Measurements from ENCODE around the gene ARID5B.

The ARID5B gene

DNA sequence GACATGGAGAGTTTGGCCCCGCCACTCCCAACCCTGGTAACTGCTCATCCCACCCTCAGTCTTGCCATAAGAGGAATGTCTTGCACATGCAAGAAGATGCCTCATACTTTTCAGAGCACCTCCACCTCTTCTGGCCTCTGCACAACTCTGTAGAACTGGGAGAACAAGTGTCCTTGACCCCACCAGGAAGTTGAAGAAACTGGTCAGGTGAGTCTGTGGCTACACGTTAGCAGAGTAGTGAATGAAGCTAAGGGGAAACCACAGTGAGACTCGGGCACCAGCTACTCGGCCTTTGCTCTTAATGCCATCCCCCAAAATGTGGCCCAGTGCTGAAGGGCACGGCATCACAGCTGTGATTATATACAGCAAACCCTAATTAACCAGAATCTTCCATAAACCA, 110.1 kb downstream of the ARID5B start:
- no peak overlapping the region for H3K4me3 ChIP-seq (ENCODE audit: low read depth, low read length)
- POLR2A ChIA-PET = no interaction called here
- no peak for DNase-seq (ENCODE audit: low read depth, low spot score)
- CTCF ChIA-PET = interaction anchor here (0.6 kb wide), 1 partner anchor 27 kb away, joined by 3 read pairs; no protein-coding TSS in a partner anchor
- TF ChIP-seq, protein P1, sequence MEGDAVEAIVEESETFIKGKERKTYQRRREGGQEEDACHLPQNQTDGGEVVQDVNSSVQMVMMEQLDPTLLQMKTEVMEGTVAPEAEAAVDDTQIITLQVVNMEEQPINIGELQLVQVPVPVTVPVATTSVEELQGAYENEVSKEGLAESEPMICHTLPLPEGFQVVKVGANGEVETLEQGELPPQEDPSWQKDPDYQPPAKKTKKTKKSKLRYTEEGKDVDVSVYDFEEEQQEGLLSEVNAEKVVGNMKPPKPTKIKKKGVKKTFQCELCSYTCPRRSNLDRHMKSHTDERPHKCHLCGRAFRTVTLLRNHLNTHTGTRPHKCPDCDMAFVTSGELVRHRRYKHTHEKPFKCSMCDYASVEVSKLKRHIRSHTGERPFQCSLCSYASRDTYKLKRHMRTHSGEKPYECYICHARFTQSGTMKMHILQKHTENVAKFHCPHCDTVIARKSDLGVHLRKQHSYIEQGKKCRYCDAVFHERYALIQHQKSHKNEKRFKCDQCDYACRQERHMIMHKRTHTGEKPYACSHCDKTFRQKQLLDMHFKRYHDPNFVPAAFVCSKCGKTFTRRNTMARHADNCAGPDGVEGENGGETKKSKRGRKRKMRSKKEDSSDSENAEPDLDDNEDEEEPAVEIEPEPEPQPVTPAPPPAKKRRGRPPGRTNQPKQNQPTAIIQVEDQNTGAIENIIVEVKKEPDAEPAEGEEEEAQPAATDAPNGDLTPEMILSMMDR (IDR thresholded peaks at IDR 0.05; ENCODE audit: insufficient read depth, low read length, missing control alignments) = no peak

DNA sequence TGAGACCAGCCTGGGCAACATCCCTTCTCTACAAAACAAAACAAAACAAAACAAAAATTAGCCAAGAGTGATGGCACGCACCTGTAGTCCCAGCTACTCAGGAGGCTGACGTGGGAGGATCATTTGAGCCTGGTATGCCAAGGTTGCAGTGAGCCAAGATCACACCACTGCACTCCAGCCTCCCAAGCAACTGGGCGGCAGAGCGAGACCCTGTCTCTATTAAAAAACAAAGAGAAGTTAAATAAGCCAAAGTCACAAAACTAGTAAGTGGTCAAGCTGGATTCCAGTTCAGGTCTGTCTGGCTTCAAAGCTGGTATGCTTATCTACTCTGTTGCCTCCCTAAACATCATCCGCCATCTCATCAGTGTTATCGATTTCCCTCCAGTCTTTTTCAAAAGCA, 110.8 kb downstream of the ARID5B start:
- TF ChIP-seq, protein P1 (IDR thresholded peaks at IDR 0.05; ENCODE audit: insufficient read depth, low read length, missing control alignments) = no peak

DNA sequence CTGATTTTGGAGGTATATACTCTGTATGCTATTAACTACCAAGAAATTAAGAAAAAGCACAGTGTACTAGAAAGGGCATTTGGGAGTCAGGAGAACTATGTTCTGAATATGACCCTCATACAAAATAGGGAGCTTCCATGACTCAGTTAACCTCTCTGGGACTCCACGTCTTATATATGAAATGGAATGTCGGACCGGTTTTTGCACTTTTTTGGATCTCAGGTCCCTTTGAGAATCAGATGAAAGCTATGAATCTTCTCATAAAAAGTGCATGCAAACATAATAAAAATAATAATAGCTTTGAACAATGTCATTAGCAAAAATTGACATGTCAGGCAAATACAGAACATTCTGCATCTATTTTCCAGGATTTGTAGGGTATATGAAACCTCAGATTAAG, 113.0 kb downstream of the ARID5B start:
- no peak for DNase-seq (ENCODE audit: low read depth, low spot score)
- CTCF ChIA-PET = interaction anchor here (0.5 to 1.9 kb wide), 3 partner anchors 11 to 179 kb away, joined by 3 to 4 read pairs (median 3); no protein-coding TSS in a partner anchor
- POLR2A ChIA-PET = no interaction called here
- H3K4me3 ChIP-seq (ENCODE audit: low read depth, low read length) = no peak overlapping the region
- TF ChIP-seq, protein P1 (IDR thresholded peaks at IDR 0.05; ENCODE audit: insufficient read depth, low read length, missing control alignments) = no peak

More for the DNA sequence above, 110.8 kb downstream of the ARID5B start:
- DNase-seq (ENCODE audit: low read depth, low spot score) = no peak
- POLR2A ChIA-PET = no interaction called here
- H3K4me3 ChIP-seq (ENCODE audit: low read depth, low read length) = no peak overlapping the region
- CTCF ChIA-PET = no interaction called here

DNA sequence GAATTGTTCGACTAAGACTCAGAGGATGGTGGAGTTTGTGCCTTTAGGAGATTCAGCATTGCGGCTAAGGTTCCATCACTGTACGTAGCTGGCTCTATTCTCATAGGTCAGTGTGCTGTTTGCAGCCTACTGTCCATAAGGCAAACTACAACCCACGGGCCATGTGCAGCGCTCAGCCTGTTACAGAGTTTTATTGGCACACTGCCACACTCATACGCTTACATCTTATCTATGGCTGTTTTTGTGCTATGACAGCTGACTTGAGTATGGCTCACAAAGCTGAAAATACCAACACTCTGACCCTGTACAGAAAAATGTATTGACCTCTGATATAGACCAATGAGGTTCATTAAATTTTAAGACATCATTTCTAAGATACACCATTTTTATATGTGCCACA, 114.5 kb downstream of the ARID5B start:
- no peak for DNase-seq (ENCODE audit: low read depth, low spot score)

DNA sequence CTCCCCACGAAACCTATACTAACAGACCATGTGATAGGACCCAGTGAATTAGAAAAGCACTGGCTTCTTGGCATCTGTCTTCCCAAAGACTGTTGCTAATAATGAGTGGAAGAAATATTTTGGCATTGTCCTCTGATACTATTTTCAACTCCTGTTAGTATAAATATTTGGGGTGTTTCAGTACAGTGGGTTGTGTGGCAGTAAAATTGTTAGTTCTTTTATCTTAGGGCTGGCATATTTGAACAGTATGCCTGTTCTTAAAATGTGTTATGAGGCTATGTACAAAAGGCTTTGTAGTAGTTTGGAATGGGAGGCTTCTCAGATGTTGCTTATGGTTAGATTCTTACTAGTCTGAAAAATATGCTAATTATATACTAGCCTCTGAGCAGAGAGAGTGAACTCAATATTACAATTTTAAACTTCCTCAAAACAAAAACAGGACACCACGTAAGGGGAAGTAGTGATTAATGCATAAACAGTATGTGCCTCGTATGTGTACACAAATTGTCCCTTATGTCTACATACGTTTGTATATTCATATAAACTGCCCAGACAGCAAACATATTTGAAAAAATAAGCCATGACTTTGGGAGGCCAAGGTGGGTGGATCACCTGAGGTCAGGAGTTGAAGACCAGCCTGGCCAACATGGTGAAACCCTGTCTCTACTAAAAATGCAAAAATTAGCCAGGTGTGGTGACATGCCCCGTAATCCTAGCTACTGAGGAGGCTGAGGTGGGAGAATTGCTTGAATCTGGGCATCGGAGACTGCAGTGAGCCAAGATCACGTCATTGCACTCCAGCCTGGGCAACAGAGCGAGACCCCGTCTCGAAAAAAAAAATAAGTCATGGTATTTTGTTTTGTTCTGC, 115.4 kb downstream of the ARID5B start:
- DNase-seq (ENCODE audit: low read depth, low spot score) = no peak
- POLR2A ChIA-PET = no interaction called here
- CTCF ChIA-PET = interaction anchor here (2.8 kb wide), 1 partner anchor 228 kb away, joined by 10 read pairs; no protein-coding TSS in a partner anchor
- TF ChIP-seq, protein P1 (IDR thresholded peaks at IDR 0.05; ENCODE audit: insufficient read depth, low read length, missing control alignments) = no peak
- H3K4me3 ChIP-seq (ENCODE audit: low read depth, low read length) = no peak overlapping the region

More for the DNA sequence above, 114.5 kb downstream of the ARID5B start:
- no peak overlapping the region for H3K4me3 ChIP-seq (ENCODE audit: low read depth, low read length)
- TF ChIP-seq, protein P1 (IDR thresholded peaks at IDR 0.05; ENCODE audit: insufficient read depth, low read length, missing control alignments) = no peak
- CTCF ChIA-PET = interaction anchor here (0.9 to 1.9 kb wide), 3 partner anchors 11 to 181 kb away, joined by 3 to 4 read pairs (median 3); no protein-coding TSS in a partner anchor
- POLR2A ChIA-PET = no interaction called here

DNA sequence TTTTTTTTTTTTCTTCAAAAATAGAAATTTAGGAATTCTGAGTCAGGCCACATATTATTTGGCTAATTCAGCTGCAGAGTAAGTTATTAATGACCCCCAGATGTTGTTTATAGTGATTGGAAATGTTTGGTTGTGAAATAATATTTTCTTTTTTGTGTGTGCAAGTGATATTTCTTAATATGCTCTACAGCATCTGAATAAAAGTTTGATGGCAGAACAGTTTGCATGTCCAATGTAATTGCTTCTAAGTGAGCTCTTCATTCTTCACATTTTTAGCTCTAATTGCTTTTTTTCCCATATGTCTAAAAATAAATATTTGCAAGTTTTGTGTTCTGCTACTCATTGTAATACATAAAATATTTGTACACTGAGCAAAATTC, 116.0 kb downstream of the ARID5B start:
- CTCF ChIA-PET = interaction anchor here (2.8 kb wide), 1 partner anchor 227 kb away, joined by 10 read pairs; no protein-coding TSS in a partner anchor
- POLR2A ChIA-PET = no interaction called here
- DNase-seq (ENCODE audit: low read depth, low spot score) = no peak
- H3K4me3 ChIP-seq (ENCODE audit: low read depth, low read length) = no peak overlapping the region
- TF ChIP-seq, protein P1 (IDR thresholded peaks at IDR 0.05; ENCODE audit: insufficient read depth, low read length, missing control alignments) = no peak
